Measurements from ENCODE around the gene HOXA11. TPM values are rescaled to one million over a fixed set of nuclear protein-coding genes. Genes with fewer than 3 reads are reported as not detected.

The HOXA11 gene
- total RNA-seq, 1 experiment from 2014 or later, result 26.6 TPM

GRCh38 chr7:27152816-27153442, 32.1 kb downstream of the HOXA11 start:
- ChIA-PET POLR2A (ENCODE audit: unreplicated experiment) (interaction anchor here (0.6 kb wide), 2 partner anchors 36 to 603 kb away, joined by 3 read pairs; no protein-coding TSS in a partner anchor), CTCF (interaction anchor here (1.6 kb wide), 1 partner anchor 8 kb away, joined by 12 read pairs; no protein-coding TSS in a partner anchor)
- Histone ChIP-seq H3F3A (ENCODE audit: low read length, unreplicated experiment) (no peaks in the 10 kb centered on the region), H3K4me1 (ENCODE audit: insufficient read depth, low read length) (peaks cover 28% of the 10 kb centered on the region), H3K79me2 (ENCODE audit: low read length) (peaks cover 53% of the 10 kb centered on the region), H4K20me1 (ENCODE audit: low read length) (no peaks in the 10 kb centered on the region), H3K27ac (ENCODE audit: low read length) (peak overlapping the region; percentile 84), H3K36me3 (ENCODE audit: low read depth, low read length) (no peaks in the 10 kb centered on the region), H3K4me3 (ENCODE audit: low read length) (peak overlapping the region; percentile 78), H3K27me3 (ENCODE audit: low read length) (no peaks in the 10 kb centered on the region), H3K9me2 (replicated peaks; ENCODE audit: low read length) (no peaks in the 10 kb centered on the region), H2AFZ (ENCODE audit: low read length) (peak overlapping the region; percentile 74), H3K4me2 (ENCODE audit: low read length) (peak overlapping the region; percentile 92), H3K9ac (ENCODE audit: low read length) (peak overlapping the region; percentile 73), H3K9me3 (ENCODE audit: low read length) (no peaks in the 10 kb centered on the region)
- DNase-seq, result no peak
- TF ChIP-seq EZH2 (IDR thresholded peaks at IDR 0.05; ENCODE audit: low read length, unreplicated experiment) (no peak), CTCF (conservative IDR thresholded peaks at IDR 0.05; ENCODE audit: low read depth, low read length) (no peak), EZH2phosphoT487 (IDR thresholded peaks at IDR 0.05; ENCODE audit: borderline replicate concordance, low read length) (no peak)
- no TSS peak for BruUV-seq (replicated peaks)
- no peak for ATAC-seq
- intact Hi-C loops (cut with micrococcal nuclease), result loop anchor here (1.0 kb wide), 1 partner anchor 54 kb away; no protein-coding TSS in a partner anchor

DNA sequence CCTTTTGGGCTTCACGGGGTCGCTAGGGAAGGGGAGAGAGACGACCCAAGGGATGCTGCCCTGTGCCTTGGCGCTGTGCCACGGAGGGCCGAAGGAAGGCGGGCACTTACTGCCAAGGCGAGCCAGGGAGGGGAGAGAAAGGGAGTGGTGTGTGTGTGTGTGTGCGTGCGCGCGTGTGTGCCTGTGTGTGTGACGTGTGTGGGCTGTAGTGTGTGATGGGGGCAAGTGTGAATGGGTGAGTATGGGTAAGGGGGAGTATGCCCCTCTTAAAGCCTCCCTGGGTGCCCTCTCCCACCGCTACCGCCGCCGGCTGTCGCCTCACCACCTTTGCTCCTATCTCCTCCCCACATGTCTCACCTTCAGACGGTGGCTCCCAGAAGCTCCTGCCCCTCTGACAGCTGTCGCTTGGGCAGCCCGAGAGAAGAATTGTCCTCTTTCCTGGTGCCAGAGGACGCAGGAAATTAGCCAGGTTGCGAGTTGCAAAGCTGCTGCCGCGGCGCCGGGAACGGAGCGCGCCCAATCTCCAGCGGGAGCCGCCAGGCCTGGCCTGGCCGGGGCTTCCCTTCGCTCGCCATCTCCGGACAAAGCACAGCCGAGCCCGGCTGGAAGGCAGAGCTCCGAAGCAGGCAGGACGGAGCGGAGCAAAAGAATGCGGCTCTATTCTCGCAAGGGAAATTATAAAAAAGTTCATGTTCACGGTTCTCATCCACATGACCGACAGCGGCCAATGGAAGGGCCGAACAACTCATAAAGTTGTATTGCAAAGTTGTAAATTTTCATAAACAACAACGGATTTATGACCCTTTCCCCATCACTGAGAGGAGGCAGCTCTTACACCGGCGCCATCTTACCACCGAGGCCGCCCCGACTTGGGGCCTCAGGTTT, 32.9 kb downstream of the HOXA11 start, which contains the start of gene HOXA3:
Gene HOXA3, minus strand, starts transcription at position 653 of the 885 bp plus-strand sequence. CDS start 41,943 bp downstream, outside the sequence.
- Histone ChIP-seq H3K27me3 (ENCODE audit: low read length) (no peaks in the 10 kb centered on the region), H4K20me1 (ENCODE audit: low read length) (no peaks in the 10 kb centered on the region), H3K4me1 (ENCODE audit: insufficient read depth, low read length) (peaks cover 33% of the 10 kb centered on the region), H3K79me2 (ENCODE audit: low read length) (peaks cover 58% of the 10 kb centered on the region), H2AFZ (ENCODE audit: low read length) (peak within 1 kb of the TSS; percentile 74), H3K27ac (ENCODE audit: low read length) (peak within 1 kb of the TSS; percentile 84), H3K4me3 (ENCODE audit: low read length) (peak within 1 kb of the TSS; percentile 78), H3F3A (ENCODE audit: low read length, unreplicated experiment) (no peaks in the 10 kb centered on the region), H3K36me3 (ENCODE audit: low read depth, low read length) (no peaks in the 10 kb centered on the region), H3K9me2 (replicated peaks; ENCODE audit: low read length) (no peaks in the 10 kb centered on the region), H3K4me2 (ENCODE audit: low read length) (peak within 1 kb of the TSS; percentile 92), H3K9ac (ENCODE audit: low read length) (peak within 1 kb of the TSS; percentile 73), H3K9me3 (ENCODE audit: low read length) (no peaks in the 10 kb centered on the region)
- ChIA-PET CTCF (interaction anchor here (0.5 to 1.6 kb wide), 3 partner anchors 9 to 769 kb away, joined by 3 to 12 read pairs (median 7); no protein-coding TSS in a partner anchor), POLR2A (ENCODE audit: unreplicated experiment) (interaction anchor here (0.5 to 1.2 kb wide), 6 partner anchors 9 to 603 kb away, joined by 3 to 12 read pairs (median 3); no protein-coding TSS in a partner anchor)
- BruUV-seq (replicated peaks), result TSS peak; percentile 35
- TF ChIP-seq EZH2 (IDR thresholded peaks at IDR 0.05; ENCODE audit: low read length, unreplicated experiment) (no peak), EZH2phosphoT487 (IDR thresholded peaks at IDR 0.05; ENCODE audit: borderline replicate concordance, low read length) (no peak), CTCF (conservative IDR thresholded peaks at IDR 0.05; ENCODE audit: low read depth, low read length) (no peak)
- DNase-seq (peak; percentile 72), ATAC-seq (peak; percentile 4)
- intact Hi-C loops (cut with micrococcal nuclease), result loop anchor here (1.0 to 2.0 kb wide), 2 partner anchors 53 to 297 kb away; no protein-coding TSS in a partner anchor

All from PC-3 (cell line).